Esophagus squamous epithelium (tissue), 5 donors: ENCODE measurements around the gene SRBD1. TPM values are rescaled to one million over a fixed set of nuclear protein-coding genes. Genes with fewer than 3 reads are reported as not detected.

Experiments
- DNase-seq: peaks from one replicate; lab custom pipeline; 2025; lab: John Stamatoyannopoulos, UW
- H3K27ac ChIP-seq, 4 donors: fragments of 200-600 bp; sonication (generic); one replicate each; pipeline ENCODE4 v1.5.1; 2016 to 2019; ENCODE audit warnings: mild to moderate bottlenecking in 1 of 4
- H3K27me3 ChIP-seq, 4 donors: fragments of 200-600 bp; sonication (generic); 1 replicate in 3 of 4; 2 replicates in 1 of 4; pipeline versions ENCODE4 v1.5.1 to v1.6.0; 2017 to 2021; ENCODE audit warnings: antibody characterized with exemption in 1 of 4
- H3K36me3 ChIP-seq, 3 donors: fragments of 200-600 bp; sonication (generic); one replicate each; pipeline ENCODE4 v1.5.1; 2016 to 2019
- H3K4me1 ChIP-seq, 3 donors: fragments of 200-600 bp; sonication (generic); one replicate each; pipeline ENCODE4 v1.5.1; 2017 to 2019
- H3K4me3 ChIP-seq, 4 donors: fragments of 200-600 bp; sonication (generic); 1 replicate in 3 of 4; 2 replicates in 1 of 4; pipeline ENCODE4 v1.5.1; 2016 to 2019; ENCODE audit warnings: mild to moderate bottlenecking in 2 of 4, moderate library complexity in 1 of 4
- H3K9me3 ChIP-seq, 3 donors: fragments of 200-600 bp; sonication (generic); one replicate each; pipeline ENCODE4 v1.5.1; 2016 to 2019
- CTCF ChIP-seq, 6 experiments: fragments of 450-650 bp in 4 of 6; fragments of 200-600 bp in 2 of 6; sonication (generic) in 2 of 6; IDR thresholded peaks; one replicate each; pipeline ENCODE4 v1.5.1; 2016 to 2019; ENCODE audit warnings: antibody characterized with exemption in 6 of 6, mild to moderate bottlenecking in 4 of 6, moderate library complexity in 4 of 6
- POLR2A ChIP-seq, 4 donors: fragments of 450-650 bp; IDR thresholded peaks; one replicate each; pipeline ENCODE4 v1.6.1; 2017; ENCODE audit warnings: antibody characterized with exemption in 4 of 4, mild to moderate bottlenecking in 4 of 4, moderate library complexity in 3 of 4
- WGBS, 2 donors: methylation state at CpG; one replicate each; pipeline ENCODE4 v1.1.5; 2018; 5-methylcytosine and 5-hydroxymethylcytosine counted together
- intact Hi-C: fragments of 100-400 bp; cut with DNase I; formaldehyde crosslinking; loops from one replicate; pipeline ENCODE4 v1.15.0; 2022
- total RNA-seq, 4 donors: library from RNA; depleted of rRNA; stranded (reverse); fragments of >200 nt; gene quantifications; one replicate each; pipeline ENCODE4 v1.1.0, GENCODE V29; 2016
- donor health status: DM: yes; HTN: yes; CAD: no.

Gene SRBD1
- total RNA-seq, 4 donors from 2014 or later, result 5.0 to 21.6 (median 13.1) TPM

- no peaks in the 10 kb centered on the region for H3K36me3 ChIP-seq
- H3K4me1 ChIP-seq, result no peaks in the 10 kb centered on the region
- H3K27me3 ChIP-seq, result peaks cover 0 to 11% (median 0%) of the 10 kb centered on the region in 4 donors
- intact Hi-C loops, result no loop called here
- 85% methylated on average over 5 of the region's 5 CpGs for WGBS, 2 donors
- TF ChIP-seq POLR2A (IDR thresholded peaks at IDR 0.05) (no peak), CTCF (IDR thresholded peaks at IDR 0.05) (no peak)
- no peak overlapping the region for H3K27ac ChIP-seq
- no peak overlapping the region for H3K4me3 ChIP-seq
- no peaks in the 10 kb centered on the region for H3K9me3 ChIP-seq
- no peak for DNase-seq
Observed at GRCh38 chr2:45634223-45634622, 23.2 kb upstream of the SRBD1 start.

GRCh38 chr2:45631955-45632354 lies 20.9 kb upstream of the SRBD1 start:
- H3K36me3 ChIP-seq, result no peaks in the 10 kb centered on the region
- H3K9me3 ChIP-seq, result no peaks in the 10 kb centered on the region
- H3K4me3 ChIP-seq, result no peak overlapping the region
- TF ChIP-seq POLR2A (IDR thresholded peaks at IDR 0.05) (no peak), CTCF (IDR thresholded peaks at IDR 0.05) (no peak)
- no peak overlapping the region for H3K27ac ChIP-seq
- peaks cover 0 to 11% (median 0%) of the 10 kb centered on the region in 4 donors for H3K27me3 ChIP-seq
- 63 to 83% methylated on average over 3 of the region's 3 CpGs for whole genome bisulfite sequencing, 2 donors
- H3K4me1 ChIP-seq, result no peaks in the 10 kb centered on the region
- no peak for DNase-seq
- intact Hi-C loops, result no loop called here

- DNase-seq, result no peak
- Histone ChIP-seq H3K9me3 (no peaks in the 10 kb centered on the region), H3K4me3 (no peak overlapping the region), H3K4me1 (no peaks in the 10 kb centered on the region), H3K36me3 (no peaks in the 10 kb centered on the region), H3K27me3 (peaks cover 0 to 11% (median 0%) of the 10 kb centered on the region in 4 donors), H3K27ac (no peak overlapping the region)
- 82 to 97% methylated on average over 3 of the region's 3 CpGs for WGBS, 2 donors
- TF ChIP-seq POLR2A (IDR thresholded peaks at IDR 0.05) (no peak), CTCF (IDR thresholded peaks at IDR 0.05) (no peak)
- intact Hi-C loops, result no loop called here
Observed at GRCh38 chr2:45631319-45631718, 20.3 kb upstream of the SRBD1 start.

- H3K27me3 ChIP-seq, result peaks cover 0 to 11% (median 0%) of the 10 kb centered on the region in 4 donors
- no peaks in the 10 kb centered on the region for H3K4me1 ChIP-seq
- H3K4me3 ChIP-seq, result no peak overlapping the region
- intact Hi-C loops, result no loop called here
- TF ChIP-seq POLR2A (IDR thresholded peaks at IDR 0.05), result no peak
- no peak for TF ChIP-seq CTCF (IDR thresholded peaks at IDR 0.05)
- 75 to 100% methylated on average over 1 of the region's 1 CpG for WGBS, 2 donors
- DNase-seq, result no peak
- no peaks in the 10 kb centered on the region for H3K36me3 ChIP-seq
- no peaks in the 10 kb centered on the region for H3K9me3 ChIP-seq
- no peak overlapping the region for H3K27ac ChIP-seq
Observed at GRCh38 chr2:45629971-45630370, 18.9 kb upstream of the SRBD1 start.

- Histone ChIP-seq H3K27ac (no peak overlapping the region), H3K36me3 (no peaks in the 10 kb centered on the region), H3K27me3 (peaks cover 0 to 7% (median 0%) of the 10 kb centered on the region in 4 donors), H3K4me3 (no peak overlapping the region), H3K9me3 (no peaks in the 10 kb centered on the region), H3K4me1 (no peaks in the 10 kb centered on the region)
- no peak for TF ChIP-seq CTCF (IDR thresholded peaks at IDR 0.05)
- no peak for TF ChIP-seq POLR2A (IDR thresholded peaks at IDR 0.05)
- no peak for DNase-seq
- intact Hi-C loops, result no loop called here
- 73 to 83% methylated on average over 1 of the region's 1 CpG for WGBS, 2 donors
Observed at GRCh38 chr2:45627911-45628310, 16.8 kb upstream of the SRBD1 start.
